ENCODE data around the gene PPL. TPM values are rescaled to one million over a fixed set of nuclear protein-coding genes. Genes with fewer than 3 reads are reported as not detected.

The PPL gene
- total RNA-seq, 1 experiment from 2014 or later = 56.4 TPM

- ATAC-seq (no peak), DNase-seq (ENCODE audit: low read depth, low spot score) (no peak)
- no TSS peak for BruUV-seq (replicated peaks)
- Histone ChIP-seq H3K9me2 (ENCODE audit: insufficient read depth) (no peaks in the 10 kb centered on the region), H3K4me1 (ENCODE audit: control insufficient read depth in 1 of 2, insufficient read depth in 2 of 2, low read length in 2 of 2) (no peaks in the 10 kb centered on the region), H3K9me3 (ENCODE audit: control insufficient read depth in 1 of 2, insufficient read depth in 1 of 2, low read depth in 1 of 2, low read length in 2 of 2) (no peaks in the 10 kb centered on the region), H3K4me3 (replicated peaks in 1 of 2; ENCODE audit: low read depth in 1 of 2, low read length in 2 of 2) (no peak overlapping the region), H3K9ac (ENCODE audit: low read length) (no peak overlapping the region), H3K27ac (ENCODE audit: low read depth, low read length) (no peak overlapping the region), H2AFZ (ENCODE audit: low read depth, low read length, poor library complexity, severe bottlenecking) (no peak overlapping the region), H3K4me2 (ENCODE audit: low read length) (no peak overlapping the region), H3K36me3 (ENCODE audit: control insufficient read depth in 1 of 2, insufficient read depth in 2 of 2, low read length in 2 of 2) (no peaks in the 10 kb centered on the region), H4K20me1 (ENCODE audit: insufficient read depth) (no peaks in the 10 kb centered on the region), H3K27me3 (ENCODE audit: insufficient read depth, low read length) (peaks cover 1% of the 10 kb centered on the region; the same call in 1 of the 2 replicates), H3K79me2 (ENCODE audit: insufficient read depth, low read length) (no peaks in the 10 kb centered on the region)
- RAD21 ChIA-PET (ENCODE audit: low non-redundant PET in 1 of 2, low total read pairs in 2 of 2, uncharacterized antibody in 2 of 2, unreplicated experiment in 2 of 2) = no interaction called here
- POLR2A ChIA-PET = no interaction called here
- intact Hi-C loops (cut with micrococcal nuclease) = no loop called here
- CTCF ChIA-PET = interaction anchor here (0.5 to 1.9 kb wide), 2 partner anchors 19 to 108 kb away, joined by 4 to 7 read pairs; no protein-coding TSS in a partner anchor
- TF ChIP-seq POLR2A (IDR thresholded peaks at IDR 0.05; ENCODE audit: borderline replicate concordance, extremely low read depth, insufficient read depth, insufficient read length) (no peak), SP1 (IDR thresholded peaks at IDR 0.05; ENCODE audit: low read depth) (no peak), ATF3 (IDR thresholded peaks at IDR 0.05) (no peak), EZH2phosphoT487 (IDR thresholded peaks at IDR 0.05; ENCODE audit: borderline replicate concordance) (no peak), TCF7L2 (IDR thresholded peaks at IDR 0.05; ENCODE audit: borderline replicate concordance, extremely low read depth, insufficient read depth, insufficient read length) (no peak), EGR1 (IDR thresholded peaks at IDR 0.05; ENCODE audit: low read depth) (no peak), SIN3A (IDR thresholded peaks at IDR 0.05; ENCODE audit: low read depth) (no peak), CEBPB (IDR thresholded peaks at IDR 0.05; ENCODE audit: low read depth) (no peak)
Measured at GRCh38 chr16:4976611-4977145, 39.7 kb upstream of the PPL start.

- no peak overlapping the region for H3K9ac ChIP-seq (ENCODE audit: low read length)
- DNase-seq (ENCODE audit: low read depth, low spot score) (no peak), ATAC-seq (no peak)
- no peaks in the 10 kb centered on the region for H4K20me1 ChIP-seq (ENCODE audit: insufficient read depth)
- H3K27ac ChIP-seq (ENCODE audit: low read depth, low read length) = no peak overlapping the region
- RAD21 ChIA-PET (ENCODE audit: low non-redundant PET in 1 of 2, low total read pairs in 2 of 2, uncharacterized antibody in 2 of 2, unreplicated experiment in 2 of 2) = no interaction called here
- no peaks in the 10 kb centered on the region for H3K36me3 ChIP-seq (ENCODE audit: control insufficient read depth in 1 of 2, insufficient read depth in 2 of 2, low read length in 2 of 2)
- H3K4me1 ChIP-seq (ENCODE audit: control insufficient read depth in 1 of 2, insufficient read depth in 2 of 2, low read length in 2 of 2) = no peaks in the 10 kb centered on the region
- BruUV-seq (replicated peaks) = no TSS peak
- H2AFZ ChIP-seq (ENCODE audit: low read depth, low read length, poor library complexity, severe bottlenecking) = no peak overlapping the region
- POLR2A ChIA-PET = no interaction called here
- intact Hi-C loops (cut with micrococcal nuclease) = no loop called here
- peaks cover 4% of the 10 kb centered on the region; the same call in 1 of the 2 replicates for H3K27me3 ChIP-seq (ENCODE audit: insufficient read depth, low read length)
- no peak overlapping the region for H3K4me3 ChIP-seq (replicated peaks in 1 of 2; ENCODE audit: low read depth in 1 of 2, low read length in 2 of 2)
- no peak overlapping the region for H3K4me2 ChIP-seq (ENCODE audit: low read length)
- H3K9me2 ChIP-seq (ENCODE audit: insufficient read depth) = no peaks in the 10 kb centered on the region
- H3K79me2 ChIP-seq (ENCODE audit: insufficient read depth, low read length) = no peaks in the 10 kb centered on the region
- TF ChIP-seq CTCF (IDR thresholded peaks at IDR 0.05 in 2 of 3, conservative IDR thresholded peaks at IDR 0.05 in 1 of 3; ENCODE audit: borderline replicate concordance in 1 of 3, insufficient read depth in 1 of 3, low read depth in 2 of 3, low read length in 2 of 3) (no peak), TCF7L2 (IDR thresholded peaks at IDR 0.05; ENCODE audit: borderline replicate concordance, extremely low read depth, insufficient read depth, insufficient read length) (no peak), MAX (IDR thresholded peaks at IDR 0.05) (no peak), FOSL1 (IDR thresholded peaks at IDR 0.05; ENCODE audit: low read depth) (no peak), SRF (IDR thresholded peaks at IDR 0.05; ENCODE audit: low read depth) (no peak), CBX3 (IDR thresholded peaks at IDR 0.05; ENCODE audit: low read depth) (no peak), EZH2 (IDR thresholded peaks at IDR 0.05) (no peak), ELF1 (IDR thresholded peaks at IDR 0.05; ENCODE audit: borderline replicate concordance, low read depth) (no peak), EZH2phosphoT487 (IDR thresholded peaks at IDR 0.05; ENCODE audit: borderline replicate concordance) (no peak), POLR2A (IDR thresholded peaks at IDR 0.05; ENCODE audit: borderline replicate concordance, extremely low read depth, insufficient read depth, insufficient read length) (no peak), RAD21 (IDR thresholded peaks at IDR 0.05; ENCODE audit: low read depth) (no peak)
- TF ChIP-seq, protein P1, sequence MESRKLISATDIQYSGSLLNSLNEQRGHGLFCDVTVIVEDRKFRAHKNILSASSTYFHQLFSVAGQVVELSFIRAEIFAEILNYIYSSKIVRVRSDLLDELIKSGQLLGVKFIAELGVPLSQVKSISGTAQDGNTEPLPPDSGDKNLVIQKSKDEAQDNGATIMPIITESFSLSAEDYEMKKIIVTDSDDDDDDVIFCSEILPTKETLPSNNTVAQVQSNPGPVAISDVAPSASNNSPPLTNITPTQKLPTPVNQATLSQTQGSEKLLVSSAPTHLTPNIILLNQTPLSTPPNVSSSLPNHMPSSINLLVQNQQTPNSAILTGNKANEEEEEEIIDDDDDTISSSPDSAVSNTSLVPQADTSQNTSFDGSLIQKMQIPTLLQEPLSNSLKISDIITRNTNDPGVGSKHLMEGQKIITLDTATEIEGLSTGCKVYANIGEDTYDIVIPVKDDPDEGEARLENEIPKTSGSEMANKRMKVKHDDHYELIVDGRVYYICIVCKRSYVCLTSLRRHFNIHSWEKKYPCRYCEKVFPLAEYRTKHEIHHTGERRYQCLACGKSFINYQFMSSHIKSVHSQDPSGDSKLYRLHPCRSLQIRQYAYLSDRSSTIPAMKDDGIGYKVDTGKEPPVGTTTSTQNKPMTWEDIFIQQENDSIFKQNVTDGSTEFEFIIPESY (IDR thresholded peaks at IDR 0.05; ENCODE audit: extremely low read depth, insufficient replicate concordance, low read length) = no peak
- H3K9me3 ChIP-seq (ENCODE audit: control insufficient read depth in 1 of 2, insufficient read depth in 1 of 2, low read depth in 1 of 2, low read length in 2 of 2) = no peaks in the 10 kb centered on the region
- CTCF ChIA-PET = interaction anchor here (1.9 kb wide), 1 partner anchor 109 kb away, joined by 4 read pairs; no protein-coding TSS in a partner anchor
Measured at GRCh38 chr16:4976079-4976478, 39.1 kb upstream of the PPL start.
